Esophagus (tissue), 2 donors: Measurements from ENCODE around the gene MRPL39. TPM values are rescaled to one million over a fixed set of nuclear protein-coding genes. Genes with fewer than 3 reads are reported as not detected.

Experiments
- H3K27ac ChIP-seq, 2 donors: one replicate each; pipeline ENCODE4 v1.5.1; 2013; ENCODE audit warnings: low read depth in 2 of 2, mild to moderate bottlenecking in 2 of 2, inconsistent platforms in 1 of 2, low read length in 1 of 2, moderate library complexity in 1 of 2
- H3K27me3 ChIP-seq, 2 donors: one replicate each; pipeline ENCODE4 v1.6.1; 2013; ENCODE audit warnings: low read length in 2 of 2, control low read depth in 1 of 2, mild to moderate bottlenecking in 1 of 2; ENCODE audit not compliant: insufficient read depth in 2 of 2, control insufficient read depth in 1 of 2
- H3K36me3 ChIP-seq, 2 donors: one replicate each; pipeline ENCODE4 v1.6.1; 2013; ENCODE audit warnings: low read length in 1 of 2; ENCODE audit not compliant: control insufficient read depth in 2 of 2, insufficient read depth in 2 of 2
- H3K4me1 ChIP-seq, 2 donors: one replicate each; pipeline ENCODE4 v1.6.1; 2013; ENCODE audit warnings: low read length in 1 of 2; ENCODE audit not compliant: control insufficient read depth in 2 of 2, insufficient read depth in 2 of 2
- H3K4me3 ChIP-seq, 2 donors: one replicate each; pipeline ENCODE4 v1.5.1; 2013; ENCODE audit warnings: low read length in 2 of 2, mild to moderate bottlenecking in 2 of 2, low read depth in 1 of 2, moderate library complexity in 1 of 2
- H3K9me3 ChIP-seq, 2 donors: one replicate each; pipeline ENCODE4 v1.6.1; 2013; ENCODE audit warnings: mild to moderate bottlenecking in 2 of 2, low read depth in 1 of 2, low read length in 1 of 2, moderate library complexity in 1 of 2; ENCODE audit not compliant: control insufficient read depth in 2 of 2, insufficient read depth in 1 of 2
- WGBS, 2 donors: extraction: QIAGEN DNeasy Blood & Tissue Kit; methylation state at CpG; one replicate each; pipeline ENCODE4 v1.1.7; 2013; 5-methylcytosine and 5-hydroxymethylcytosine counted together
- polyA plus RNA-seq, 2 donors: library from polyadenylated mRNA; stranded (reverse); fragments of 200-250 nt; gene quantifications; one replicate each; pipeline ENCODE4 v1.2.3, GENCODE V29; 2013
- donor health status: healthy with polysubstance abuse.
- donor health status: Bipolar disorder and iron deficiency.

MRPL39 gene
- polyA plus RNA-seq, 2 donors: 24.6 to 31.0 TPM

- Histone ChIP-seq H3K4me1 (no peaks in the 10 kb centered on the region), H3K4me3 (no peak overlapping the region), H3K27me3 (no peaks in the 10 kb centered on the region), H3K27ac (no peak overlapping the region), H3K9me3 (no peaks in the 10 kb centered on the region), H3K36me3 (no peaks in the 10 kb centered on the region)
Measured at GRCh38 chr21:25555492-25555891, 51.8 kb downstream of the MRPL39 start.

GRCh38 chr21:25552856-25553255 lies 54.4 kb downstream of the MRPL39 start:
- no peaks in the 10 kb centered on the region for H3K9me3 ChIP-seq

GRCh38 chr21:25551569-25551968 lies 55.7 kb downstream of the MRPL39 start:
- no peaks in the 10 kb centered on the region for H3K4me1 ChIP-seq
- H3K27ac ChIP-seq: no peak overlapping the region
- no peaks in the 10 kb centered on the region for H3K36me3 ChIP-seq
- WGBS, 2 donors: 88 to 97% methylated on average over 1 of the region's 1 CpG
- H3K27me3 ChIP-seq: no peaks in the 10 kb centered on the region
- H3K9me3 ChIP-seq: no peaks in the 10 kb centered on the region
- no peak overlapping the region for H3K4me3 ChIP-seq

More at GRCh38 chr21:25552856-25553255, 54.4 kb downstream of the MRPL39 start:
- H3K4me3 ChIP-seq: no peak overlapping the region
- no peaks in the 10 kb centered on the region for H3K4me1 ChIP-seq
- H3K27ac ChIP-seq: no peak overlapping the region
- H3K27me3 ChIP-seq: no peaks in the 10 kb centered on the region
- 61 to 77% methylated on average over 5 of the region's 5 CpGs for WGBS, 2 donors
- H3K36me3 ChIP-seq: no peaks in the 10 kb centered on the region

- 88 to 89% methylated on average over 11 of the region's 11 CpGs for WGBS, 2 donors
- Histone ChIP-seq H3K27ac (no peak overlapping the region), H3K36me3 (no peaks in the 10 kb centered on the region), H3K4me3 (no peak overlapping the region), H3K9me3 (no peaks in the 10 kb centered on the region), H3K27me3 (no peaks in the 10 kb centered on the region), H3K4me1 (no peaks in the 10 kb centered on the region)
Measured at GRCh38 chr21:25550352-25551120, 56.7 kb downstream of the MRPL39 start.

GRCh38 chr21:25541042-25541441 lies 66.2 kb downstream of the MRPL39 start:
- no peak overlapping the region for H3K4me3 ChIP-seq
- peaks cover 5 to 6% of the 10 kb centered on the region in 2 donors for H3K9me3 ChIP-seq
- no peaks in the 10 kb centered on the region for H3K27me3 ChIP-seq
- no peak overlapping the region for H3K27ac ChIP-seq
- WGBS, 2 donors: 75 to 84% methylated on average over 2 of the region's 2 CpGs
- no peaks in the 10 kb centered on the region for H3K36me3 ChIP-seq
- H3K4me1 ChIP-seq: no peaks in the 10 kb centered on the region

- no peaks in the 10 kb centered on the region for H3K36me3 ChIP-seq
- WGBS, 2 donors: 74 to 84% methylated on average over 3 of the region's 3 CpGs
Measured at GRCh38 chr21:25539606-25540005, 67.7 kb downstream of the MRPL39 start.

GRCh38 chr21:25537174-25537573 lies 70.1 kb downstream of the MRPL39 start:
- Histone ChIP-seq H3K36me3 (no peaks in the 10 kb centered on the region), H3K27me3 (no peaks in the 10 kb centered on the region), H3K4me1 (no peaks in the 10 kb centered on the region), H3K27ac (no peak overlapping the region), H3K9me3 (peaks cover 5 to 6% of the 10 kb centered on the region in 2 donors), H3K4me3 (no peak overlapping the region)

More at GRCh38 chr21:25539606-25540005, 67.7 kb downstream of the MRPL39 start:
- Histone ChIP-seq H3K4me1 (no peaks in the 10 kb centered on the region), H3K27ac (no peak overlapping the region), H3K4me3 (no peak overlapping the region), H3K9me3 (peaks cover 5 to 6% of the 10 kb centered on the region in 2 donors), H3K27me3 (no peaks in the 10 kb centered on the region)

GRCh38 chr21:25536752-25537151 lies 70.5 kb downstream of the MRPL39 start:
- no peaks in the 10 kb centered on the region for H3K27me3 ChIP-seq
- H3K9me3 ChIP-seq: peaks cover 5 to 6% of the 10 kb centered on the region in 2 donors
- no peaks in the 10 kb centered on the region for H3K4me1 ChIP-seq
- H3K27ac ChIP-seq: no peak overlapping the region
- H3K36me3 ChIP-seq: no peaks in the 10 kb centered on the region
- no peak overlapping the region for H3K4me3 ChIP-seq

GRCh38 chr21:25535849-25536248 lies 71.4 kb downstream of the MRPL39 start:
- Histone ChIP-seq H3K27me3 (no peaks in the 10 kb centered on the region), H3K36me3 (no peaks in the 10 kb centered on the region), H3K4me3 (no peak overlapping the region), H3K27ac (no peak overlapping the region), H3K9me3 (peaks cover 5 to 6% of the 10 kb centered on the region in 2 donors), H3K4me1 (no peaks in the 10 kb centered on the region)
- 63 to 67% methylated on average over 2 of the region's 2 CpGs for WGBS, 2 donors
